22Rv1 (cell line): Measurements from ENCODE around the gene TMEM179.
A peak's percentile ranks its signal among the peaks of the same experiment; 100 is the strongest.
"Not testable (repeated sequence)": the region's sequence is repeated elsewhere in the genome, so short reads cannot be mapped to it uniquely, and the experiment has no call there.

ENCODE experiments used
- H3K27ac ChIP-seq: fragments of 450-650 bp; 2 replicates; pipeline ENCODE4 v1.5.1; 2017
- ZFX ChIP-seq: fragments of 450-650 bp; IDR thresholded peaks from 2 replicates; pipeline ENCODE4 v1.6.1; 2017; ENCODE audit warnings: antibody characterized with exemption, borderline replicate concordance
- TF ChIP-seq, protein P1 (sequence below): fragments of 450-650 bp; IDR thresholded peaks from 2 replicates; pipeline ENCODE4 v1.5.1; 2017; ENCODE audit warnings: mild to moderate bottlenecking

Gene TMEM179

DNA sequence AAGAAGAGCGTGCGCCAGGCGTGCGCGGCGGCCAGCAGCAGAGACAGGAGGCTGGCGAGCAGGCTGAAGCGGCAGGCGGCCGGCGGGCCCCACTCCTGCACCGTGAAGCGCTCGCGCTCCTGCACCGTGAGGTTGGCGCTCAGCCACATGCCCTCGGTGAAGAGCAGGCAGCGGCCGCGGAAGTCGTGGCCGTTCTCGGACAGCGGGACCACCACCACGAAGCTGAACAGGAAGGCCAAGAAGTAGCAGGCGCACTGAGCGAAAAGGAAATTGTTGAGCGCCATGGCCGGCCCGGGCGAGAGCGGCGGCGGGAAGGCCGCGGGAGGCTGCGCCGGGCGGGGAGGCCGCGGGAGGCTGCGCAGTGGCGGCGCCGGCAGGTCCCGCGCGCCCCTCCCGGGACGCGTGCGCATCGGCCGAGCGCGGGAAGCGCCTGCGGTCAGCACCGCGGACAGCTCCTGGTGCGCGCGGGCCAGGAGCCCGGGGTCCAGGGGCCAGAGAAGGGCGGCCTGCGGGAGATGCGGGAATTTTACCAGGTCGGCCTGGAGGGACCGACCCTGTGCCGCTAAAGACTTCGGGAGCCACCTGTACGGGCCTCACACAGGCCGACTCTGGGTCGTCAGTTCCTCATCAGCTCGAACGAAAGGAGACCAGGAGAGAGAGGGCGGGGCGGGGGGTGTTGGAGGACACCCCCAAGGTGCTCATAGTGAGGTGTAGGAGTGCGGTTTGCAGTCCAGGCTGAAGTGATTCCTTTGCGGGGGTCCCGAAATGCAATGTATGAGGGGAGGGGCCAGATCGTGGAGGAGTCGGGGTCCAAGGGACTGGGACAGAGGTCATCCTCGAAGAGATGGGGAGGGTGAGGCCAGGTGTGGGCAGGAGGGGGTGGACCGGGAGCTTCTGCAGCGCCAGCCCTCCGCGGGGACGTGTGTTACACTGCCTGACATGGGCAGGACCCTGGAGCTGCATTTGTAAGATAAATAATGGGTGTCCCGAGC, at the start of gene TMEM179:
TSS of gene TMEM179 (minus strand) at position 315 of the 992 bp plus-strand sequence. CDS start at position 284, 31 bp downstream.
- no peak for TF ChIP-seq ZFX
- TF ChIP-seq, protein P1, sequence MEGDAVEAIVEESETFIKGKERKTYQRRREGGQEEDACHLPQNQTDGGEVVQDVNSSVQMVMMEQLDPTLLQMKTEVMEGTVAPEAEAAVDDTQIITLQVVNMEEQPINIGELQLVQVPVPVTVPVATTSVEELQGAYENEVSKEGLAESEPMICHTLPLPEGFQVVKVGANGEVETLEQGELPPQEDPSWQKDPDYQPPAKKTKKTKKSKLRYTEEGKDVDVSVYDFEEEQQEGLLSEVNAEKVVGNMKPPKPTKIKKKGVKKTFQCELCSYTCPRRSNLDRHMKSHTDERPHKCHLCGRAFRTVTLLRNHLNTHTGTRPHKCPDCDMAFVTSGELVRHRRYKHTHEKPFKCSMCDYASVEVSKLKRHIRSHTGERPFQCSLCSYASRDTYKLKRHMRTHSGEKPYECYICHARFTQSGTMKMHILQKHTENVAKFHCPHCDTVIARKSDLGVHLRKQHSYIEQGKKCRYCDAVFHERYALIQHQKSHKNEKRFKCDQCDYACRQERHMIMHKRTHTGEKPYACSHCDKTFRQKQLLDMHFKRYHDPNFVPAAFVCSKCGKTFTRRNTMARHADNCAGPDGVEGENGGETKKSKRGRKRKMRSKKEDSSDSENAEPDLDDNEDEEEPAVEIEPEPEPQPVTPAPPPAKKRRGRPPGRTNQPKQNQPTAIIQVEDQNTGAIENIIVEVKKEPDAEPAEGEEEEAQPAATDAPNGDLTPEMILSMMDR = no peak
- peak within 1 kb of the TSS; percentile 60 for H3K27ac ChIP-seq

DNA sequence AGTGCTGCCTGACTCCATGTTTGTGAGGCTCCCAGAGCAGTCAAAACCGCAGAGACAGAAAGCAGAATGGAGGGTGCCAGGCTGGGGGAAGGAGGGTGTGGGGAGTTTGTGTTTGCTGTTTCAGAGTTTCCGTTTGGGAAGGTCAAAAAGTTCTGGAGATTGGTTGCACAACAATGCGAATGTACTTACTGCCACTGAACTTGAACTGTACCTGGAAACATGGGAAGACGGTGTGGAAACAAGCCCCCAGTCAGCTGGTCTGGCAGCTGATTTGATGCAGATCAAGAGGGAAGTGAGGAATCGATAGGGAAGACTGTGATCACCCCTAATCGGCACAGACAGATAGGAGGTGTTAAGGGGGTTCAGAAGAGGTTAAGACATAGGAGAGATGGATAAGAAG, 49.5 kb upstream of the TMEM179 start:
- TF ChIP-seq, protein P1 = no peak
- TF ChIP-seq ZFX = no peak
- H3K27ac ChIP-seq = no peak overlapping the region

DNA sequence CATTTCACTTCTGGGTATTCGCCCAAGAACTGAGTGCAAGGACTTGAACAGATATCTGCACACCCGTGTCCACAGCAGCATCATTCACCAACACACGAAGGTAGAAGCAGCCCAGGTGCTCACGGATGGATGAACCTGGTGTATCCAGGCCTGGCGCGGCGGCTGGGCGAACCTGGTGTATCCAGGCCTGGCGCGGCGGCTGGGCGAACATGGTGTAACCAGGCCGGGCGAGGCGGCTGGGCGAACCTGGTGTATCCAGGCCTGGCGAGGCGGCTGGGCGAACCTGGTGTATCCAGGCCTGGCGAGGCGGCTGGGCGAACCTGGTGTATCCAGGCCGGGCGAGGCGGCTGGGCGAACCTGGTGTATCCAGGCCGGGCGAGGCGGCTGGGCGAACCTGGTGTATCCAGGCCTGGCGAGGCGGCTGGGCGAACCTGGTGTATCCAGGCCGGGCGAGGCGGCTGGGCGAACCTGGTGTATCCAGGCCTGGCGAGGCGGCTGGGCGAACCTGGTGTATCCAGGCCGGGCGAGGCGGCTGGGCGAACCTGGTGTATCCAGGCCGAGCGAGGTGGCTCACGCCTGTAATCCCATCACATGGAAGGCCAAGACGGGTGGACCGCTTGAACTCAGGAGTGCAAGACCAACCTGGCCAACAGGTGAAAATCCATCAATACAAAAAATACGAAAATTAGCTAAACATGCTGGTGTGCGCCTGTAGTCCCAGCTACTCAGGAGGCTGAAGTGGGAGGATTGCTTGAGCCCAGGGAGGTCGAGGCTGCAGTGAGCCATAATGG, 48.8 kb upstream of the TMEM179 start:
- not testable (repeated sequence) for H3K27ac ChIP-seq

DNA sequence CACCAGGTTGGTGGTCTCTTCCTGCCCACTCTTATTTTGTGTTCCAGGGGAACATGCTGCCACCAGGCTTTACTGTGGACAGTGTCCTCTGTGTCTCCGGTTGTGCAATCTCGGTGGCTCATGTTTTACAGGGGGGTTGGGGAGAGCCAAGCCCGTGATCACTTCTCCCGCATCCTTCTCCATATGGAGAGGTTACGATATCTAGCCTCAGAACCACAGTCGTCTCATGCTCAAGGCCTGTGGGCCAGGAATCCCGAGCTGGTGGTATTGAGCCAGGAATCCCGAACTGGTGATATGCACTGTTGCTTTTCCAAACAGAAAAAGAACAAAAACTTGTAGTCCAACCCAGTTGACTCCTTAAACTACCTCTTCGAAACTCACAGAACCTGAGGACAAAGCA, 47.8 kb upstream of the TMEM179 start:
- no peak overlapping the region for H3K27ac ChIP-seq
- TF ChIP-seq, protein P1 = no peak
- no peak for TF ChIP-seq ZFX

DNA sequence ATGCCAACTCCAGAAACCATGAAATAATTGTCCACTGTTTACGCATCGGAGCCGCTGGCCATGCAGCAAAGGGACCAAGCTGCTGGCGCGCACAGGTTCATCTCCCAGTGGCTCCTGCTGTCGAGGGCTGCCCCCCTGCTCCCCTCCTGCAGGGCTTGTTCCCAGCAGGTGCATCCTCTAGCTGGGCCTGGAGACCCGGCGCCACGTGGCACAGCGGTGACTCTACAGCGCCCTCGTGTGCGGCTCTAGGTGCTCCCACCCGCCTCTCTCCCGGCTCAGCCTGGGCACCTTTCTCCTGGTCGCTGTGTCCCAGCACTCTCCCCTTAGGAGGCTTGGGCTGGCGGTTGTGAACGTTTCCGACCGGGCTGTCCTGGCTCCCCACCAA, 47.3 kb upstream of the TMEM179 start:
- H3K27ac ChIP-seq = no peak overlapping the region
- TF ChIP-seq ZFX = no peak
- TF ChIP-seq, protein P1 = peak; percentile 10; the same call in 1 of the 2 replicates

DNA sequence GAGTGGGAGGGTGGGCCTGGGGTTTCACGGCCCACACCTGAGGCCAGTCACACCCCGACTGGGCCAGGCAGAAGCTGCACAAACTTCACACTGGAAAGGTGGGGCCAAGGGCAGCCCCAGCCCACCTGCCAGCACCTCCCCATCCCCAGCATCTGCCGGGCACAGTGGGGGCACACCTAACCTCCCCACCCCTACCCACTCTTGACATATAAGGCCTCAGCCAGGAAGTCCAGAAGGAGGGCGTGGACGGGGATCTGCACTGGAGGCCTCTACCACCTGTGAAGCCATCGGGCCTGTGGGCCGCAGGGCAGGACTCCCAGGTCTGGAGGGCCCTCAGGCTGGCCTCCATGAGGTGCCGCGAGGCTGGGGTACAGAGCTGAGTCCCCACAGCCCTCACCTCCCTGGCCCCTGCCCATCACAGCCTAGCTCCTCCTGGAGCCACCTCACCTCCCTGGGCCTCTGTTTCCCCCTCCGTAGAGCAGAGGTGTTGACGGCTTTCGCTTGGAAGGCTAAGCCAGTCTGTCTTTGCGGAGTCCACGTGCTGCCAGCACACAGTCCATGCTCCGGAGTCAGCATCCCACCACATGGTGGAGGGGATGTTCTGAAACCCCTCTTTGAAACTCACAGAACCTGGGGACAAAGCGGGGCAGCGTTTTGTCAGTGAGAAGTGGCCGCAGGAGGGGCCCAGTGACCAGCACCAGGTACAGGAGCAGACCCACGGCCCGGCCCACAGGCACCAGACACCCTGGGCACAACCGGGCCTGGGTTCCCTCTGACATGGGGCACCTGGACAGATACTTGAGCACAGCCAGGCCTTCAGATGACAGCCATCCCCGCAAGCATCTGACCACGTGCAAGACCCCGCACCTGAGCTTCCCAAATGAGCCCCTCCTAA, 46.7 kb upstream of the TMEM179 start:
- no peak for TF ChIP-seq ZFX
- TF ChIP-seq, protein P1 = no peak
- H3K27ac ChIP-seq = no peak overlapping the region
